ENCODE data around the gene SLC19A1.
A peak's percentile ranks its signal among the peaks of the same experiment; 100 is the strongest.

SLC19A1 gene

GRCh38 chr21:45475797-45476570 lies 66.3 kb downstream of the SLC19A1 start:
- DNase-seq, result no peak

- no peak for DNase-seq
These were observed 67.1 kb downstream of the SLC19A1 start for GRCh38 chr21:45475004-45475685.

GRCh38 chr21:45474323-45474950 lies 67.8 kb downstream of the SLC19A1 start:
- no peak for DNase-seq

DNA sequence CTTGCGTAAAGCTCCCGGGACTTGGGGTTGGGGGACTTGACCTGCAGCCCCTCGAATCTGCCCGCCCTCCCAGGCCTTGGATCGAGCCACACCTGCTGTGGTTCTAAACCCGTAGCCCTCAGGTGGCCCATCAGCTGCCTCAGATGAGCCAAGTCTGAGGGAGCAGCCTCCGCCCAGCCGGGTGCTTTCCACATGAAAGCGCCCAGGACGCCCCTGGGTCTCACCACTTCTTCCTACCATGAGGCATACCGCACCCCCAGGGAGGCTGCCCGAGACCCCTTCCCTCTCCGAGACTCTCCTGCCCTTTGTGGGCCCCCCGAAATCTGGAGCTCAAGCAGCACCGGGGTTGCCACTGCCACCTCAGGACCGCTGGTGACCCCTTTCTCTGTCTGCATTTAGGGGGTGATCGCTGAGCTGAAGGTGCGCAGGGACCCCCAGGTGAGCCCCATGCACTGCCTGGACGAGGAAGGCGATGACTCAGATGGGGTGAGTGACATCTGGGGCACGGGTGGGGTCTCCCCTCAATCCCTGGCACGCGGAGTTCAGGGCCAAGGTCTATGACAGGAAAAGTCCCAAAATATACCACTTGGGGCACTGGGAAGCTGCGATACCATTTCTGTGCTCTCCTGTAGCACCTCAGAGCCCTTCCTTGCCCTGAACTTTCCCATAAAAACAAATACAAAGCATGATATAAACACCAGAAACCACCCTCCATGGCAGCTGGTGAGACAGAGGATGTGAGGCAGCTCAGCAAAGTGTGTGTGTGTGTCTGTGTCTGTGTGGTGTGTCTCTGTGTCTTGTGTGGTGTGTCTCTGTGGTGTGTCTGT lies 68.5 kb downstream of the SLC19A1 start:
- DNase-seq, result no peak

DNA sequence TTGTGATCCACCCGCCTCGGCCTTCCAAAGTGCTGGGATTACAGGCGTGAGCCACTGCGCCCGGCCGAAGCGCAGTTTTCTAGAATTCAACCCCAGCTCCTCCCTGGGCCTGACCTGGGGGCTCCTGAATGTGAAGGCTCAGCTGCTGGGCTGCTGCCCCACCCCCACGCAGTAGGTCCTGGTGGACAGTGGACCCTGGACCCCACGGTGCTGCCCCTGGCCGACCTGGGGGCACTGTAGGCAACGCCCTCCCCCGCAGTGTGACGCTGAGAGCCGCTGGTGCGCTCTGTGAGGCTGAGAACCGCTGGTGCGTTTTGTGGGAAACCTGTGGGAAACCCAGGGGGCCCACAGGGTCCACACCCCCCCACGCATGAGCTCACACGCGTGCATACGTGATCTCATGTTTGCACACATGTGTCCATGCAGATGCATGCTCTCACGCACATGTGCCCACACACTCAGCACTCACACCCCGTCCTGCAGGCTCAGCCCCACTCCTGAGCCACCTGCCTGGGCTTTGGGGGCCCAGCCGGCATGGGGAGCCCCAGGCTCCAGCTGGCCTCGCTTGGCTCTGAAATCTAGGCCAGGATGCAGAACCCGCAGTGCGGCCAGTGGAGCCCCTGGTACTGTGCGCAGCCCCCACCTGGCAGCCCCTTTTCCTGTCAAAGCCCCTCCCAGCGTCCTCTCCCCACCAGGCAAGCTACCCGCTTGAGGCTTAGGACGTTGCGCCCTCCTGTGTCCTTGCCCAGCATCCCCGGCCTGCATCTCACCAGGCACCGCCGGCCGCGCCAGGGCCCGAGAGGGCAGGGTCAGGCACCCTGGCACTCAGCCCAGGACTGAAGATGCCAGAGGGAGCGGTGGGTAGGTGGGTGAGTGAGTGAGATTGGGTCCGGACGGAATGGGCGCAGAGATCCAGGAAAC lies 69.5 kb downstream of the SLC19A1 start:
- DNase-seq, result no peak

- DNase-seq, result no peak
These were observed 70.6 kb downstream of the SLC19A1 start for GRCh38 chr21:45471525-45472221.

DNA sequence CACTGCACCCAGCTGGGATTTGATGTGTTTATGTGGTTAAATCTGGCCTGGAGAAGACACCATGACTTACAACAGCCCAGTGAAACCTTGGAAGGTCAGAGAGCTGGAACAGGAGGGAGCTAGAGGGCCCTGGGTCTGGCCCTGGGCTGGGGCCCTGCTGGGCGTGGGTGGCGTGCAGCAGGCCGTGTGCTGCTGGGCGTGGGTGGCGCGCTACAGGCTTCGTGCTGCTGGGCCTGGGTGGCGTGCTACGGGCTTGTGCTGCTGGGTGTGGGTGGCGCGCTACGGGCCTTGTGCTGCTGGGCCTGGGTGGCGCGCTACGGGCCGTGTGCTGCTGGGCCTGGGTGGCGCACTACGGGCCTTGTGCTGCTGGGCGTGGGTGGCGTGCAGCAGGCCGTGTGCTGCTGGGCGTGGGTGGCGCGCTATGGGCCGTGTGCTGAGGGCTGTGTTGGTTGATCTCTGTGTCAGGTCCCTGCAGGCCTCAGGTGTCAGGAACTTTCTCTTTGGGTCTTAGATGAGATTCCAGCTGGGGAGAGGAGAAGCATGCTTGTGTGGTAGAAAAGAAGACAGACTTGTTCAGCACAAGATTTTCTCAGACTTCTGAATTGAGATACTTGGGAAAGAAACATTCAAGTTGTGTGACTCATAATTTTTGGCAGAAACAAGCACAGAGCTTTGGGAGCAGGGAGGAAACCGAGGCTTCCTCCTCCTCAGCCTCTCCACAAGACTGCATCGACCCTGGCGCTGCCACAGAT lies 71.3 kb downstream of the SLC19A1 start:
- DNase-seq, result peak; percentile 38

GRCh38 chr21:45470087-45470515 lies 72.1 kb downstream of the SLC19A1 start:
- DNase-seq, result no peak

DNA sequence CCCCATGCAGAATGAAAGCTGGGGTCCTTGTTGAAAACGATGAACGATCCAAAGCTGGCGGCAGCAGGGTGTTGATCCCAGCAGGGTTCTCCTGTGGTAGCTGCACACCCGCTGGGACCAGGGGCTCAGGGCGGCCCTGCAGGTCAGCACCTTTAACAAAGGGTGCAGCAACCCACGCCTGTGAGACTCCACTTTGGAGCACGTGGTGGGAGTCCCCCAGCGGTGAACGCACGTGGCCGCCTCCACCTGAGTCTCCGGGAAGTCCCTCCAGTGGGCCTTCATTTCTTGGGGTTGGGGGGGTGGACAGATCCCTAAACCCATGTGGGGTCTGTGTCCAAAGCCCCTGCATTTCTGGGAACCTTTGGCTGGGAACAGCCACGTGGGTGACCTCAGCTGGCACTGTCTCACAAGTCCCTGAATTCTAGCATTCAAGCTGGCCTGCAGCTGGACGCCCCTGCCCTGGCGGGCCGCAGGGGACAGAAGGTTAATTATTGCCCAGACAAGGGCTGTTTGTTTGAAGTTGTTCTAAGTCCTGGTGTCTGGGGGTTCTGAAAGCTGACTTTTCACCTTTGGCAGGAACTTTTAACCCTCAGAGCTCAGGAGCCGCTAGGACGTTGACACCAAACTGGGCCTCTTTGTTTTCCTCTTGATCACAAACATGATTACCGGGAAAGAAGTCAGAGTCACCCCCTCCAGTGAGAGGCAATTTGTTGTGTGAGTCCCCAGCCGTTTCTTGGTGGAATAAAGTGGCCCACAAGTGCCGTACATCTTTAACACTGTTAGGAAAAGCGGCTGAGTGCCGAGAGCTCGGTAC lies 72.8 kb downstream of the SLC19A1 start:
- DNase-seq, result no peak

DNA sequence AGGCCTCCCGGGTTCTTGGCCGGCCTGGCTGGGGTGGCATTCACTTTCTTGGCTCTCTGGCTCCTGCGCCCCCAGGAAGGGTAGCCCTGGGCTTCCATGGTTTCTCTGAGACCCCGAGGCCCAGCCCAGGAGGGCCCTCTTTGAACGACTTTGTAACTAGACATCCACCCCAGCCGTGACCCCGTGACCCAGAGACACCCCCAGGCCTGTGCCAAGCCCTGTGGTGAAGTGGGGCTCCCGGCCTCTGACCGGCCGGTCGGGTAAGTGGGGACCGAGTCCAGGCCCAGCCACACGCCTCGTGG lies 73.3 kb downstream of the SLC19A1 start:
- no peak for DNase-seq

- no peak for DNase-seq
These were observed 73.9 kb downstream of the SLC19A1 start for GRCh38 chr21:45468051-45468970.

DNA sequence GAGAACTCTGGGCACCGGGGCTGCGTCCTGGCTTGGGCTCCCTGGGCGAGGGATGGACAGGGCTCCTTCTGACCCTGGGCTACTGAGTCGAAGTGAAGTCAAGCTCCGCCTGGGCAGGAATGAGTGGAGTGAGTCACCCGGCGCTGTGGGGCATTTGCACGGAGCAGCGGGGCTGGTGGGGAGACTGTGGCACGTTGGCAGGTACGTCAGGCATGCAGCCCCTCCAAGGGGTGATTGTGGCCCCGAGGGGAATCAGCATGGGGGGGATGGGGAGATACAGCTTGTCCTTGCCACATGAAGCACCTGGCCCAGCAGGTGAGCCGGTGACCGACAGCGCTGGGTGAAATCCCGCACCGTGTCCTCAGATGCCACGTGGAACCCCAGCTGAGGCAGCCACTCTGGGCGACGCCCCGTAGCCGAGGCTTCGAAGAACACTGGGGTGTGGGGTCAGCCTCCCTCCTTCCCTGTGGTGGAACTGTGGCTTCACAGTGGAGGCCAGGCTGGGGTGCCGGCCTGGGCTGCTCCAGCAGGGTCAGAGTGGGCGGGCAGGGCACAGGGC lies 74.9 kb downstream of the SLC19A1 start:
- no peak for DNase-seq

DNA sequence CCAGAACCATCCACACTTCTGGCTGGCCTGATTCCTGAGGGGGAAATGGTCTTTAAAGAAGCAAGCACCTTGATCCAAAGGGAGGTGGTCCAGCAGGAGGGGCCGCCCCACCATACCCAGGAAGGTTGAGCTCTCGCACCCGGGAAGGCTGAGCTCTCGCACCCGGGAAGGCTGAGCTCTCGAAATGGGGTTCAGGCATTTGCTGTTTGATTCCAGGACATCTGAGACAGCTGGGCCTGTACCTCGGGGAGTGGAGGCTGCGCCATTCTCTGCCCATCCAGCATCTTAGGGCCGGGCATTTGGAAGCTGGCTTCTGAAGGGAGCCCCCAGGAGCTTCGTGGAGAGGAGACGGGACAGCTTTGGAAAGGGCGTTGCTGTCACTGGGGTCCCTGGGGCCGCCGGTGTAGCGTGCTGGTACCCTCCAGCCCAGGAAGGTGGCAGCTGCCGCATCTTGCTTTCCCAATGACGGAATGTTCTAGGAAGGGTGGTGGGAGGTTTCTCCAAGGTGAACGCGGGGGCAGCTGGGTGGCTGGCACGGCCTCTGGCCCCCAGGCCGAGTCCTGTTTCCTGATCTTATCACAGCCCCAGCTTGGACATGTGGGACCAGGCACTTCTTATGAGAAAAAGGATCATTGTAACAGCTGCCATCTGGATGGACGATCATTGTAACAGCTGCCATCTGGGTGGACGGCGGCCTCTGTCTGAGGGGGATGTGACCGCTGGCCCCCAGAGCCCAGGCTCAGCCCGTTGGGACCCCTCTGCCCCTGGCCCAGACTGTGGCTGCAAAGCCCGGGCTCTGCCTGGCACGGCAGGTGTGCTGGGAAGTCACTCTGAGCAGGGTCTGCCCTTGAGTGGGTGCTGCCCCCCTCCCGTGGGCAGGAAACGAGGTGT lies 75.7 kb downstream of the SLC19A1 start:
- DNase-seq, result no peak

DNA sequence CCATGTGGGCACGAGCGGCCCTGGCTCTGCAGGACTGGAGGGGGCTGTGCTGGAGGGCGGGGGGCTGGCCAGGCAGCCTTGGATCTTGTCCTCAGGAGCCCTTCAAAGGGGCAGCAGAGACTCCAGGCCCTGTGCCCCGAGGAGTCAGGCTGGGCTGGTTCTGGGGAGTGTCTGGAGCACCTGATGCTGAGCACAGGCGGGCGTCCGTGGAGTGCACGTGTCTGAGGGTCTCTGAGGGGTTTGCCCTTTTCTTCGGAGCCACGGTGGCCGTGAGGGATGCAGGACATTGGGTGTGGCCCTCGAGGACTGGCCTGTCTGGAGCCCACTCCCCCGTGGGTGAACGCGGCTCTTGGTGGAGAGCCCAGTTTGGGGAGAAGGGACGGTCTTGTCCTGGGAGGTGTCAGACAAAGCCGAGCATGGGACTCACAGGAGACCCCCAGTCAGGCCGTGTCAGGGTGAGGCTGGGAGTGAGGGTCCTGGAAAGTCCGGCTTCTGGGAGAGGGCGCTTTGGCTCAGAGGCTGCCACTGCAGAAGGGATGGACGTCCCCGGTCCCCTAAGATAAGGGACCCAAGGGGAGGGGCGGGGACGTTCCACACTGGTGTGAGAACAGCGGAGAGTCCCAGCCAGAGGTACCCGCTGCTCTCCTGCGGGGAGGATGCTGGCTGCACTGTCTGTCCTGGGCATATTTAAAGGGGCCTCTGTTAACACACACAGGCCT lies 76.5 kb downstream of the SLC19A1 start:
- no peak for DNase-seq

- no peak for DNase-seq
These were observed 77.1 kb downstream of the SLC19A1 start for GRCh38 chr21:45465105-45465504.

GRCh38 chr21:45464309-45464708 lies 77.9 kb downstream of the SLC19A1 start:
- DNase-seq, result no peak

- no peak for DNase-seq
These were observed 78.4 kb downstream of the SLC19A1 start for GRCh38 chr21:45463871-45464270.
